ENCODE results near the gene MOG.

- TF ChIP-seq, protein P1, sequence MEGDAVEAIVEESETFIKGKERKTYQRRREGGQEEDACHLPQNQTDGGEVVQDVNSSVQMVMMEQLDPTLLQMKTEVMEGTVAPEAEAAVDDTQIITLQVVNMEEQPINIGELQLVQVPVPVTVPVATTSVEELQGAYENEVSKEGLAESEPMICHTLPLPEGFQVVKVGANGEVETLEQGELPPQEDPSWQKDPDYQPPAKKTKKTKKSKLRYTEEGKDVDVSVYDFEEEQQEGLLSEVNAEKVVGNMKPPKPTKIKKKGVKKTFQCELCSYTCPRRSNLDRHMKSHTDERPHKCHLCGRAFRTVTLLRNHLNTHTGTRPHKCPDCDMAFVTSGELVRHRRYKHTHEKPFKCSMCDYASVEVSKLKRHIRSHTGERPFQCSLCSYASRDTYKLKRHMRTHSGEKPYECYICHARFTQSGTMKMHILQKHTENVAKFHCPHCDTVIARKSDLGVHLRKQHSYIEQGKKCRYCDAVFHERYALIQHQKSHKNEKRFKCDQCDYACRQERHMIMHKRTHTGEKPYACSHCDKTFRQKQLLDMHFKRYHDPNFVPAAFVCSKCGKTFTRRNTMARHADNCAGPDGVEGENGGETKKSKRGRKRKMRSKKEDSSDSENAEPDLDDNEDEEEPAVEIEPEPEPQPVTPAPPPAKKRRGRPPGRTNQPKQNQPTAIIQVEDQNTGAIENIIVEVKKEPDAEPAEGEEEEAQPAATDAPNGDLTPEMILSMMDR (conservative IDR thresholded peaks at IDR 0.05), result peak; percentile 49; the same call in 1 of the 2 replicates
- no peak for TF ChIP-seq EZH2 (IDR thresholded peaks at IDR 0.05; ENCODE audit: low read depth)
Measured at GRCh38 chr6:29628419-29629281, 28.2 kb upstream of the MOG start.
